ENCODE measurements around the gene MRTFB.

MRTFB gene

GRCh38 chr16:14088155-14088753 lies 17.1 kb downstream of the MRTFB start:
- ChIA-PET CTCF (no interaction called here), POLR2A (no interaction called here)
- no peak overlapping the region for H3K4me3 ChIP-seq (ENCODE audit: low read depth, low read length)
- TF ChIP-seq CTCF (IDR thresholded peaks at IDR 0.05; ENCODE audit: insufficient read depth, low read length, missing control alignments) = no peak
- peak; percentile 14 for DNase-seq (ENCODE audit: low read depth, low spot score)

- ChIA-PET CTCF (no interaction called here), POLR2A (no interaction called here)
- TF ChIP-seq CTCF (IDR thresholded peaks at IDR 0.05; ENCODE audit: insufficient read depth, low read length, missing control alignments) = no peak
- no peak overlapping the region for H3K4me3 ChIP-seq (ENCODE audit: low read depth, low read length)
- DNase-seq (ENCODE audit: low read depth, low spot score) = no peak
These were observed 18.2 kb downstream of the MRTFB start for GRCh38 chr16:14089283-14089823.

- no peak for DNase-seq (ENCODE audit: low read depth, low spot score)
- H3K4me3 ChIP-seq (ENCODE audit: low read depth, low read length) = no peak overlapping the region
- ChIA-PET CTCF (interaction anchor here (2.1 kb wide), 1 partner anchor 13 kb away, joined by 5 read pairs; no protein-coding TSS in a partner anchor), POLR2A (no interaction called here)
- no peak for TF ChIP-seq CTCF (IDR thresholded peaks at IDR 0.05; ENCODE audit: insufficient read depth, low read length, missing control alignments)
These were observed 21.4 kb downstream of the MRTFB start for GRCh38 chr16:14092561-14092960.

- H3K4me3 ChIP-seq (ENCODE audit: low read depth, low read length) = no peak overlapping the region
- CTCF ChIA-PET = interaction anchor here (0.6 to 1.8 kb wide), 4 partner anchors 10 to 160 kb away, joined by 3 to 6 read pairs (median 4); no protein-coding TSS in a partner anchor
- TF ChIP-seq CTCF (IDR thresholded peaks at IDR 0.05; ENCODE audit: insufficient read depth, low read length, missing control alignments) = no peak
- POLR2A ChIA-PET = no interaction called here
- DNase-seq (ENCODE audit: low read depth, low spot score) = no peak
These were observed 24.9 kb downstream of the MRTFB start for GRCh38 chr16:14095883-14096551.

- TF ChIP-seq CTCF (IDR thresholded peaks at IDR 0.05; ENCODE audit: insufficient read depth, low read length, missing control alignments) = no peak
- no peak for DNase-seq (ENCODE audit: low read depth, low spot score)
- POLR2A ChIA-PET = no interaction called here
- CTCF ChIA-PET = interaction anchor here (0.9 to 1.7 kb wide), 3 partner anchors 11 to 15 kb away, joined by 3 to 6 read pairs (median 5); no protein-coding TSS in a partner anchor
- H3K4me3 ChIP-seq (ENCODE audit: low read depth, low read length) = no peak overlapping the region
These were observed 26.3 kb downstream of the MRTFB start for GRCh38 chr16:14097182-14097959.

GRCh38 chr16:14098081-14098480 lies 27.0 kb downstream of the MRTFB start:
- DNase-seq (ENCODE audit: low read depth, low spot score) = peak; percentile 7
- no peak for TF ChIP-seq CTCF (IDR thresholded peaks at IDR 0.05; ENCODE audit: insufficient read depth, low read length, missing control alignments)
- ChIA-PET CTCF (interaction anchor here (1.1 to 1.7 kb wide), 2 partner anchors 10 to 14 kb away, joined by 3 to 5 read pairs; no protein-coding TSS in a partner anchor), POLR2A (no interaction called here)
- no peak overlapping the region for H3K4me3 ChIP-seq (ENCODE audit: low read depth, low read length)
